Mucosa of descending colon (tissue), 3 donors: ENCODE measurements around the gene VARS2. TPM values are rescaled to one million over a fixed set of nuclear protein-coding genes. Genes with fewer than 3 reads are reported as not detected.

Experiments
- ATAC-seq: fragments of 200-7000 bp; cut with Tn5 transposase; one replicate; pipeline ENCODE4 v1.9.1; 2020; ENCODE audit warnings: mild to moderate bottlenecking, moderate library complexity
- DNase-seq, 3 donors: peaks; one replicate each; pipeline ENCODE4 v3.0.0-alpha.2; 2020
- H3K36me3 ChIP-seq: fragments of 200-600 bp; one replicate; pipeline ENCODE4 v1.8.0; 2021; ENCODE audit warnings: low read depth, mild to moderate bottlenecking
- H3K4me1 ChIP-seq: fragments of 200-600 bp; one replicate; pipeline ENCODE4 v1.8.0; 2021; ENCODE audit warnings: low read depth, mild to moderate bottlenecking
- H3K4me3 ChIP-seq: fragments of 200-600 bp; one replicate; pipeline ENCODE4 v1.8.0; 2021; ENCODE audit warnings: mild to moderate bottlenecking
- H3K9me3 ChIP-seq: fragments of 200-600 bp; one replicate; pipeline ENCODE4 v1.8.0; 2021; ENCODE audit warnings: mild to moderate bottlenecking
- intact Hi-C, 2 donors: fragments of 100-400 bp; cut with DNase I in 1 of 2; cut with micrococcal nuclease in 1 of 2; formaldehyde crosslinking; loops; one replicate each; pipeline versions ENCODE4 v1.11.0 to v1.11.1; 2022; cut with DNase I, micrococcal nuclease
- total RNA-seq, 3 donors: library from RNA; stranded (reverse); fragmentation: NEBNext Ultra II Directional in 2 of 3; extraction: Animal tissue kit (Norgen Biotek cat#: 25700) in 2 of 3; gene quantifications; one replicate each; pipeline versions ENCODE4 v1.2.1 to v1.2.4, GENCODE V29; 2021 to 2023
- TF ChIP-seq, protein P1 (sequence below): fragments of 200-600 bp; IDR thresholded peaks from one replicate; pipeline ENCODE4 v1.8.0; 2022; ENCODE audit warnings: antibody characterized with exemption, mild to moderate bottlenecking
- donor health status: DM: no; HTN: no; CAD: no; lungs with moderate emphysema.
- donor health status: DM: no; HTN: no; CAD: no.
- donor health status: DM: no; HTN: yes; CAD: no.

VARS2 gene
- total RNA-seq, 3 donors from 2014 or later = 20.9 to 27.6 (median 27.3) TPM

DNA sequence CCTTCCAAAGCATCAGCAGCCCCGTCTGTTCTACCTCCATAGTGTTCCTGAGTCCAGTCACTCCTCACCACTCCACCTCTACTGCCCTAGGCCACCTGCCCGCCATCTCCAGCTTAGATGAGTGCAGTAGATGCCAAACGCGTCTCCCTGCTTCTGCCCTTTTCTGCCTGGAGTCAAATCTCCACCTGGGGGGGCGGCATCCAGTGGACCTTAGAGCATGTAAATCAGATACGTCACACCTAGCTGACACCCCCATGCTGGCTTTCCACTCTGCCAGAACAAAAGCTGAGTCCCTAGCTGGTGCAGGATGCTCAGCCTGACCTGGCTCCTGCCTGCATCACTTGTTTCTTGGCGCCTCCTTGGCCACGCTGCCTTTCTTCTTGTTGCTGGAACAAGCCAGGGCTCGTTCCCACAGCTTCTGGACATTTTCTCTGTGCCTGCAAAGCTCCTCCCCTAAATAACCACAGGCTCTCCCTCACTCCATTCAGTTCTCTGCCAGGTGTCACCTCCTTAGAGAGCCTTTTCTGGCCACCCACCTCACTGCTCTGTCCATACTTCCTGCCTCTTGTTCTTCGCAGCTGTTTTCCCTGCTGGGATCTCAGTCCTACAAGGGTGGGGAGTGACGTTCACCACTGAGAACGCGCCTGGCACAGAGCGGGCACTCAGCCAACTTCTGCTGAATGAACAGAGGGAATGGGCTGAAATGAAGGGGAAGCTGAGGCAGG is 24.0 kb upstream of the VARS2 start:
- peaks cover 12% of the 10 kb centered on the region for H3K36me3 ChIP-seq
- no peak for DNase-seq
- intact Hi-C loops = loop anchor here (10.0 kb wide), 1 partner anchor 145 kb away; the partner anchor contains the start of genes FLOT1 (in 2 of the 2) and IER3 (in 2 of the 2)

DNA sequence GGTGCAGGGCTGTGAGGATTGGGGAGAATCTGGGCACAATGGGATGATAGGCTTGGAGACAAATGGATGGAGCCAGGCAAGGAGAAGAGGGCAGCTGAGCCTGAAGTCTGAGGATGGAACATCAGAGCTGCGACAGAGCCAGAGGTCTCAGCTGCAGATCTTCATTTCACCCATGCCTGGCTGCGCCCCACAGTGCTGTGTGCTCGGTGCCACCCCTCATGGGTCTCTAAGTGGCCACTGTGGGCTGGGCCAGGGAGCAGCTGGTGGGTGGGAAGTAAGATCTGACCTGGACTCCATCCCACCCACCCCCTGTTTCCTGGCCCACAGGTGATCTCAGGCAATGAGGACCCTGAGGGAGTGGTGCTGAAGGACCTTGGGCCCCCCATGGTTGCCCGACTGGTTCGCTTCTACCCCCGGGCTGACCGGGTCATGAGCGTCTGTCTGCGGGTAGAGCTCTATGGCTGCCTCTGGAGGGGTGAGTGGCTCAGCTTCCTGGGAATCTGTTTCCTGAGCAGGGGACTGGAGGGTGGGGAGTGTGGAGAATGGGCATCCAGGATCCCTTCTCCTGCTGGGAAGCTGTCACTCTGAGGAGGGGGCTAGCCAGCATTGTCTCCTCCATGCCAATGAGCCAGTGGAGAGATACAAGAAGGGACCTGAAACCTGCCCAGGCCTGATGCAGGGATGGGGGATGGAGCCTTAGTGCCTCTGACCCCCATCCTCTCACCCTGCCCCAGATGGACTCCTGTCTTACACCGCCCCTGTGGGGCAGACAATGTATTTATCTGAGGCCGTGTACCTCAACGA is 23.2 kb upstream of the VARS2 start:
- Histone ChIP-seq H3K4me1 (peaks cover 9% of the 10 kb centered on the region), H3K36me3 (peaks cover 12% of the 10 kb centered on the region), H3K4me3 (no peak overlapping the region), H3K9me3 (no peaks in the 10 kb centered on the region)
- intact Hi-C loops = no loop called here
- TF ChIP-seq, protein P1, sequence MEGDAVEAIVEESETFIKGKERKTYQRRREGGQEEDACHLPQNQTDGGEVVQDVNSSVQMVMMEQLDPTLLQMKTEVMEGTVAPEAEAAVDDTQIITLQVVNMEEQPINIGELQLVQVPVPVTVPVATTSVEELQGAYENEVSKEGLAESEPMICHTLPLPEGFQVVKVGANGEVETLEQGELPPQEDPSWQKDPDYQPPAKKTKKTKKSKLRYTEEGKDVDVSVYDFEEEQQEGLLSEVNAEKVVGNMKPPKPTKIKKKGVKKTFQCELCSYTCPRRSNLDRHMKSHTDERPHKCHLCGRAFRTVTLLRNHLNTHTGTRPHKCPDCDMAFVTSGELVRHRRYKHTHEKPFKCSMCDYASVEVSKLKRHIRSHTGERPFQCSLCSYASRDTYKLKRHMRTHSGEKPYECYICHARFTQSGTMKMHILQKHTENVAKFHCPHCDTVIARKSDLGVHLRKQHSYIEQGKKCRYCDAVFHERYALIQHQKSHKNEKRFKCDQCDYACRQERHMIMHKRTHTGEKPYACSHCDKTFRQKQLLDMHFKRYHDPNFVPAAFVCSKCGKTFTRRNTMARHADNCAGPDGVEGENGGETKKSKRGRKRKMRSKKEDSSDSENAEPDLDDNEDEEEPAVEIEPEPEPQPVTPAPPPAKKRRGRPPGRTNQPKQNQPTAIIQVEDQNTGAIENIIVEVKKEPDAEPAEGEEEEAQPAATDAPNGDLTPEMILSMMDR = no peak
- ATAC-seq = no peak
- DNase-seq = no peak

More for the DNA sequence above, 24.0 kb upstream of the VARS2 start:
- Histone ChIP-seq H3K4me3 (no peak overlapping the region), H3K9me3 (no peaks in the 10 kb centered on the region), H3K4me1 (peaks cover 17% of the 10 kb centered on the region)
- no peak for ATAC-seq
- TF ChIP-seq, protein P1 = no peak

DNA sequence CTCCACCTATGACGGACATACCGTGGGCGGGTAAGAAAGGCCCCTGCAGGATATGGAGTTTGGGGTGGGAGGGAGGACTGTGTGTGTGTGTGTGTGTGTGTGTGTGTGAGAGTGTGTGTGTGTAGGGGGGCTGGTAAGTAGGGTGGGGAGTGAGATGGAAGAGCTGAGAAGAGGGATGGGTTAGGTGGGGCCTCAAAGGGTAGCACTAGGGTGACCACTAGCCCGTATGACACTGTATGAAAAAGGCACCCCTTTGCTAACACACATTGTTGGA is 22.7 kb upstream of the VARS2 start:
- no peak for DNase-seq
- H3K9me3 ChIP-seq = no peaks in the 10 kb centered on the region
- TF ChIP-seq, protein P1 = no peak
- peaks cover 12% of the 10 kb centered on the region for H3K36me3 ChIP-seq
- intact Hi-C loops = no loop called here
- peaks cover 4% of the 10 kb centered on the region for H3K4me1 ChIP-seq
- no peak for ATAC-seq
- H3K4me3 ChIP-seq = no peak overlapping the region

DNA sequence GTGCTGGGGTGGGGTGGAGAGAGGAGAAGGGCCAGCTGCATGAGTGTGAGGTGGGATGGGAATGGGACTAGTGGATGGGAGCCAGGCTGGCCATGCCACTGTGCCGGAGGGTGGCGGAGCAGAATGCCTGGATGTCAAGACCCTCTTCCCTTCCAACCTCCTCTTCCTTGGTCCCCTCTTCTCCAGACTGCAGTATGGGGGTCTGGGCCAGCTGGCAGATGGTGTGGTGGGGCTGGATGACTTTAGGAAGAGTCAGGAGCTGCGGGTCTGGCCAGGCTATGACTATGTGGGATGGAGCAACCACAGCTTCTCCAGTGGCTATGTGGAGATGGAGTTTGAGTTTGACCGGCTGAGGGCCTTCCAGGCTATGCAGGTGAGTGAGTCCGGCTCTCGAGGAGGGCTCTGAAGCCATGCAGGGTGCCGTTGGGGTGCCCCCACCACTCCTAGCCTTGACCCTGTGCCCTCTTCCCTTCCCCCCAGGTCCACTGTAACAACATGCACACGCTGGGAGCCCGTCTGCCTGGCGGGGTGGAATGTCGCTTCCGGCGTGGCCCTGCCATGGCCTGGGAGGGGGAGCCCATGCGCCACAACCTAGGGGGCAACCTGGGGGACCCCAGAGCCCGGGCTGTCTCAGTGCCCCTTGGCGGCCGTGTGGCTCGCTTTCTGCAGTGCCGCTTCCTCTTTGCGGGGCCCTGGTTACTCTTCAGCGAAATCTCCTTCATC is 22.1 kb upstream of the VARS2 start:
- peaks cover 12% of the 10 kb centered on the region for H3K36me3 ChIP-seq
- no peak for DNase-seq
- TF ChIP-seq, protein P1 = no peak
- no peaks in the 10 kb centered on the region for H3K9me3 ChIP-seq
- H3K4me3 ChIP-seq = no peak overlapping the region
- no peak for ATAC-seq
- peaks cover 2% of the 10 kb centered on the region for H3K4me1 ChIP-seq
- intact Hi-C loops = no loop called here

DNA sequence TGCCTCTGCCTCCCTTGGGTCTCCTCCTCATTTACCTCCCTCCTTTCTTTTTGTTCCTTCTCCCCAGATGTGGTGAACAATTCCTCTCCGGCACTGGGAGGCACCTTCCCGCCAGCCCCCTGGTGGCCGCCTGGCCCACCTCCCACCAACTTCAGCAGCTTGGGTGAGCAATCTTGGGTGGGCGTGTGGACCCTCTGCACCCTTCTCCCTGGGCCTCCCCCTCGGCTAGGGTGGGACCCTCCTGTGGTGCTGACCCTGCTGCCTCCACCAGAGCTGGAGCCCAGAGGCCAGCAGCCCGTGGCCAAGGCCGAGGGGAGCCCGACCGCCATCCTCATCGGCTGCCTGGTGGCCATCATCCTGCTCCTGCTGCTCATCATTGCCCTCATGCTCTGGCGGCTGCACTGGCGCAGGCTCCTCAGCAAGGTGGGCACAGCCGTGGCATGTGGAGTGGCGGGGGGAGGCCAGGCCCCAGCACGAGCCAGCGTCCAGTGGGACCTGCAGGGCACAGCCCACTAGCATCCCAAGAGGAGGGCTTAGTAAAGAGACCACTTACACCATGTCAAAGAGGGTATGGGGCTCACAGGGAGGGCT is 20.9 kb upstream of the VARS2 start:
- H3K4me3 ChIP-seq = no peak overlapping the region
- no peaks in the 10 kb centered on the region for H3K4me1 ChIP-seq
- intact Hi-C loops = no loop called here
- ATAC-seq (no peak), DNase-seq (no peak)
- TF ChIP-seq, protein P1 = no peak
- no peaks in the 10 kb centered on the region for H3K9me3 ChIP-seq
- peaks cover 15% of the 10 kb centered on the region for H3K36me3 ChIP-seq
